ENCODE results near the gene ARSK.

Gene ARSK

DNA sequence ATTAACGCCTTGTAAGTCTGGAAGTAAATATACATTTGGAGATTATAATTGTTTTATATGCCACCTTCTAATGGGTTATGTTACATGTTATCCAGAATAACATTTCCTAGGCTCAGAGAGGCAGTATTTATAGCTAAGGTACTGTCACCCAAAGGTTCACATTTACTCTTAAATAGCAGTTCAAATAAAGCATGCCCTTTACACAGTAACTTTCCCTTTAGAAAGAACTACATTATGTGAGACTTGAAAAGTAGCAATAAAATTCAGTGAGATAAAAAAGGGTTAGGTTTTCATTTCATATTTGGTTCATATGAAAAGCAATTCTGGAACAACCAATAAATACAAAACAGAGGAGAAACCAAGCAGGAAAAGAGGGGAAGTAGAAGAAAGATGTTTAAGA is 35.2 kb upstream of the ARSK start:
- Histone ChIP-seq H3K27ac (no peak overlapping the region), H3K27me3 (no peaks in the 10 kb centered on the region), H3K9me3 (no peaks in the 10 kb centered on the region), H3K36me3 (peaks cover 64% of the 10 kb centered on the region), H3K4me3 (ENCODE audit: low read depth in 1 of 2, low read length in 1 of 2) (no peak overlapping the region), H3K4me1 (ENCODE audit: control insufficient read depth in 1 of 2, insufficient read depth in 1 of 2, low read depth in 1 of 2, low read length in 1 of 2) (no peaks in the 10 kb centered on the region)
- no peak for TF ChIP-seq CTCF (IDR thresholded peaks at IDR 0.05)

DNA sequence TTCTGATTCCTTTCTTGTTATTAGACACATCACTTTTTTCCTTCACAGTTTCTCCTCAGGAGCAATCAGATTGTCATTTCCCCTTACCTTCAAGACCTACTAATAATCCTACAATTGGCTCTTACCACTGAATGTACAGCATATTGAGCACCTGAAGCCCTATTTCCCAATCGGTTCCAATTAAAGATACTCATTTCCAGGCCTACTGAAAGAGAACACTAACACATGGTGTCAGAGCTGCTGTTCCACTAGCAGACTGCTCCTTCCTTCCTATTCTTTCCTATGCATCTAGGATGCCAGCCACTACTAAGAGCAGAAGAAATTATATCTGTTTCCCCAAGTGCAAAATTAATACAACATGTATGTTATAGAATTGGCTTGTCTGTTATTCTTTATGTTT is 34.7 kb upstream of the ARSK start:
- H3K4me3 ChIP-seq (ENCODE audit: low read depth in 1 of 2, low read length in 1 of 2) = no peak overlapping the region
- TF ChIP-seq CTCF (IDR thresholded peaks at IDR 0.05) = no peak
- H3K36me3 ChIP-seq = peaks cover 62% of the 10 kb centered on the region
- no peak overlapping the region for H3K27ac ChIP-seq
- H3K4me1 ChIP-seq (ENCODE audit: control insufficient read depth in 1 of 2, insufficient read depth in 1 of 2, low read depth in 1 of 2, low read length in 1 of 2) = no peaks in the 10 kb centered on the region
- H3K9me3 ChIP-seq = no peaks in the 10 kb centered on the region
- H3K27me3 ChIP-seq = no peaks in the 10 kb centered on the region

DNA sequence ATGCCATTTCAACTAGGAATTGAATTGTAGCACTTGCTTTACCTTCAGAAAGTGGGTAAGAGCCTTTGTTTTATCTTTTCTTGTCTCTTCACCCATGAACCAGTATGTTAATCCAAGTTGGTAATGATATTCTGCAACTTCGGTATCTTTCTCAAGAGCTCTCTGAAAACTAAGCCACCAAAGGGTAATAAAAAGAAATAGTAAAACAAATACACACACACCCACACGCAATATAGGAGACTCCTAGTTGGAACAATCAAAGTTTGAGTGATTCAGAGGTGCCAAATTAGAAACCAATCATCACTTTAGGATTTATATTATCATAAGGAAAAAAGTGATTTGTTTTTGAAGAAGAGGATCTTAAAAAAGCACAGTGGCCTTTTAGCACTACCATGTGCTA is 30.5 kb upstream of the ARSK start:
- TF ChIP-seq CTCF (IDR thresholded peaks at IDR 0.05) = no peak
- Histone ChIP-seq H3K36me3 (peaks cover 55% of the 10 kb centered on the region), H3K27me3 (no peaks in the 10 kb centered on the region), H3K27ac (no peak overlapping the region), H3K4me1 (ENCODE audit: control insufficient read depth in 1 of 2, insufficient read depth in 1 of 2, low read depth in 1 of 2, low read length in 1 of 2) (no peaks in the 10 kb centered on the region), H3K4me3 (ENCODE audit: low read depth in 1 of 2, low read length in 1 of 2) (no peak overlapping the region), H3K9me3 (no peaks in the 10 kb centered on the region)

DNA sequence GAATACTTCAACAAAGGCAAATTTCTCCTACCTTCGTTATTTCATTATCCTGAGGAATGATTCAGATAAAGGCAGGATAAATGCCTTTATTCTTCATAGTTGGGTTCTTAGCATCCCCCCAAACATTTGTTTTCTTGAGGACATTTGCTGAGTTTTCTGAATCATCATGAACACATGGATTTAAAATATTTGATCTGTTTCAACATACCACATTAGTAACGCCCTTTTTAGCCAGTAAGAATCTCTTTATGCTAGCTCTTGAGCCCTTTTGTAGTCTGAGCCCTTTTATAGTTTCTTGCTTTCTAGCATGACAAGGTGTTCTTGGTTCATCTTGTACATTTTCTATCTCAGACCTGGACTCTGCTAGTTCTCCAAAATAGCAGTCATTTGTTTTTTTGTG is 28.0 kb upstream of the ARSK start:
- no peak for TF ChIP-seq CTCF (IDR thresholded peaks at IDR 0.05)
- no peak overlapping the region for H3K27ac ChIP-seq
- no peaks in the 10 kb centered on the region for H3K4me1 ChIP-seq (ENCODE audit: control insufficient read depth in 1 of 2, insufficient read depth in 1 of 2, low read depth in 1 of 2, low read length in 1 of 2)
- H3K9me3 ChIP-seq = no peaks in the 10 kb centered on the region
- no peaks in the 10 kb centered on the region for H3K27me3 ChIP-seq
- no peak overlapping the region for H3K4me3 ChIP-seq (ENCODE audit: low read depth in 1 of 2, low read length in 1 of 2)
- H3K36me3 ChIP-seq = peaks cover 42% of the 10 kb centered on the region

GRCh38 chr5:95528565-95528964 is 26.3 kb upstream of the ARSK start:
- TF ChIP-seq CTCF (IDR thresholded peaks at IDR 0.05) = no peak
- H3K27me3 ChIP-seq = no peaks in the 10 kb centered on the region
- H3K9me3 ChIP-seq = no peaks in the 10 kb centered on the region
- H3K36me3 ChIP-seq = peaks cover 36% of the 10 kb centered on the region
- H3K27ac ChIP-seq = no peak overlapping the region
- no peak overlapping the region for H3K4me3 ChIP-seq (ENCODE audit: low read depth in 1 of 2, low read length in 1 of 2)
- no peaks in the 10 kb centered on the region for H3K4me1 ChIP-seq (ENCODE audit: control insufficient read depth in 1 of 2, insufficient read depth in 1 of 2, low read depth in 1 of 2, low read length in 1 of 2)

- Histone ChIP-seq H3K27ac (no peak overlapping the region), H3K9me3 (no peaks in the 10 kb centered on the region), H3K4me3 (ENCODE audit: low read depth in 1 of 2, low read length in 1 of 2) (no peak overlapping the region), H3K36me3 (peaks cover 36% of the 10 kb centered on the region), H3K27me3 (no peaks in the 10 kb centered on the region), H3K4me1 (ENCODE audit: control insufficient read depth in 1 of 2, insufficient read depth in 1 of 2, low read depth in 1 of 2, low read length in 1 of 2) (no peaks in the 10 kb centered on the region)
- no peak for TF ChIP-seq CTCF (IDR thresholded peaks at IDR 0.05)
These were observed 24.5 kb upstream of the ARSK start for GRCh38 chr5:95530416-95530815.
